Natural killer cell treated with Interleukin-12 subunit alpha and Interleukin-12 subunit beta and Interleukin-15 and Interleukin-18, amount 100 ng/mL, for 72 hours (primary cell): ENCODE data around the gene POLR3H. TPM values are rescaled to one million over a fixed set of nuclear protein-coding genes. Genes with fewer than 3 reads are reported as not detected.

Experiments
- ATAC-seq, 2 donors: fragments of 150-1000 bp; cut with Tn5 transposase in 1 of 2; sonication (Bioruptor Pico), chemical (Tn5 transposase) in 1 of 2; 2 replicates each; pipeline ENCODE4 v1.10.0; 2021
- DNase-seq: peaks from one replicate; pipeline ENCODE4 v3.0.0; 2022; ENCODE audit warnings: low spot score
- H3K27ac Mint-ChIP-seq, 2 donors: 1 replicate in 1 of 2; 2 replicates in 1 of 2; pipeline ENCODE4 v1.8.0; 2022; ENCODE audit warnings: mixed read lengths in 2 of 2, mild to moderate bottlenecking in 1 of 2, moderate library complexity in 1 of 2
- H3K27me3 Mint-ChIP-seq, 2 donors: 1 replicate in 1 of 2; 2 replicates in 1 of 2; pipeline ENCODE4 v1.8.0; 2022; ENCODE audit warnings: mixed read lengths in 2 of 2
- H3K36me3 Mint-ChIP-seq: one replicate; pipeline ENCODE4 v1.8.0; 2022; ENCODE audit warnings: mixed read lengths
- H3K4me1 Mint-ChIP-seq, 2 donors: 1 replicate in 1 of 2; 2 replicates in 1 of 2; pipeline ENCODE4 v1.8.0; 2022; ENCODE audit warnings: low read depth in 2 of 2, mixed read lengths in 2 of 2, mild to moderate bottlenecking in 1 of 2
- H3K4me3 Mint-ChIP-seq: one replicate; pipeline ENCODE4 v1.8.0; 2022; ENCODE audit warnings: mixed read lengths
- H3K9me3 Mint-ChIP-seq: 2 replicates; pipeline ENCODE4 v1.8.0; 2022; ENCODE audit warnings: mixed read lengths
- total RNA-seq, 2 donors: library from RNA; stranded (reverse); gene quantifications; one replicate each; pipeline ENCODE4 v1.2.3, GENCODE V29; 2022

Gene POLR3H
- total RNA-seq, 2 donors from 2014 or later: 42.5 to 84.0 TPM

DNA sequence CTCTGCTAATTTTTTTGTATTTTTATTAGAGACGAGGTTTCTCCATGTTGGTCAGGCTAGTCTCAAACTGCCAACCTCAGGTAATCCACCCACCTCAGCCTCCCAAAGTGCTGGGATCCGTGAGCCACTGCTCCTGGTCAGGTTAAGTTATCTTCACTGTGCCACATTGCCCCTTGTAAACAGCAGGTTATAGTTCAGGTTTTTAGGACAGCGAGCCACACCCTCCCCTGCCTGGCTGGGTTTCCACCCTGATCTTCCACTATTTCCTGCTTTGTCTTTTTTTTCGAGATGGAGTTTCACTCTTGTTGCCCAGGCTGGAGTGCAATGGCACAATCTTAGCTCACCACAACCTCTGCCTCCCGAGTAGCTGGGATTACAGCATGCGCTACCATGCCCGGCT, 59.2 kb downstream of the POLR3H start:
- no peaks in the 10 kb centered on the region for H3K27me3 Mint-ChIP-seq
- DNase-seq: no peak
- no peak overlapping the region for H3K4me3 Mint-ChIP-seq
- no peak for ATAC-seq
- H3K36me3 Mint-ChIP-seq: no peaks in the 10 kb centered on the region
- no peak overlapping the region for H3K27ac Mint-ChIP-seq
- peaks cover 23 to 34% of the 10 kb centered on the region in 2 donors for H3K4me1 Mint-ChIP-seq
- no peaks in the 10 kb centered on the region for H3K9me3 Mint-ChIP-seq

DNA sequence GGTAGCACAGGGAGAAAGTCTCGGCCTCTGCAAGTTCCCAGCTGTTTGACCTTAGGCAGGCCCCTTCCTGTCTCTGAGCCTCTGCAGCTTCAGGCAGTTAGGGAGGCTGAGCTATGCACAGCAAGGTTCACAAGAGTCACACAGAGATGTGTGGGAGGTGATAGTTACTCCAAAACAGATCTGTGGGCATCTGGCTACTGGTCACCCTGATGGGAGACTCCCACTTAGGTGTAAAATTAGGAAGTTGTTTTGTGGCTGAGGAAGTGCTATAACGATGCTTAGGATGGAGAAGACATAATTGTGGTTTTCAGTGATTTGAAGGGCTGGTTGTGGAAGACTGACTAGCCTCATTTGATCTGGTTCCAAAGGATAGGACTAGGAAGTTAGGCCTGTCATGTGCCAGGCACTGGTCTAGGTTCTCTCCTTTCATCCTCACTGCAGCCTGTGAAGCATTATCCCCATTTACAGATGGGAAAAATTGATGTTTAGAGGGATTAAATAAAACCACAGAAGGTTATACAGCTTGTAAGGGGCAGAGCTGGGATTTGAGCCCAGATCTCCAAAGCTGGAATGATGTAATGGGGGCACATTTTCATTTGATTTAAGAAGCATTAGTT, 61.8 kb downstream of the POLR3H start:
- ATAC-seq (no peak), DNase-seq (no peak)
- Mint-ChIP-seq H3K27me3 (no peaks in the 10 kb centered on the region), H3K4me1 (peaks cover 15 to 26% of the 10 kb centered on the region in 2 donors), H3K4me3 (no peak overlapping the region), H3K36me3 (no peaks in the 10 kb centered on the region), H3K9me3 (no peaks in the 10 kb centered on the region), H3K27ac (no peak overlapping the region)

DNA sequence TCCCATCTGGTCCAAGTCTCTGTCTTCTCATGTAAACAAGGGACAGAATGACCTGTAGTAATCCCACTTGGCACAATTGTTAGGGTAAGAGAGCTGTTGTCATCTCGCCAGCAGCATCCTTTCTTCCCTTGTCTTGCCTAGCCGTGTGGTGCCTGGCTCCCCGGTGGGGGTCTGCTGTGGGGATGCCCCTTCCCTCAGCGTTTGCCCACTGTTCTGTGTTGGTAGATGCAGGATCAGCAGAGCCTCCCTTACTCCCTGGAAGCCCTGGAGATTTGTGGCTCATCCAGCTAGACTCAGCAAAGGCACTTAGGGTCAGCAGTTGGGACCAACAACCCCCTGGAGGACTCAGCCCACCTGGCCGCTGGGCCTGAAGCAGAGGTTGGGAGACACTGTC, 62.3 kb downstream of the POLR3H start:
- Mint-ChIP-seq H3K9me3 (no peaks in the 10 kb centered on the region), H3K27me3 (no peaks in the 10 kb centered on the region), H3K36me3 (no peaks in the 10 kb centered on the region), H3K4me3 (no peak overlapping the region), H3K4me1 (peaks cover 11 to 22% of the 10 kb centered on the region in 2 donors), H3K27ac (no peak overlapping the region)
- ATAC-seq: no peak
- no peak for DNase-seq

DNA sequence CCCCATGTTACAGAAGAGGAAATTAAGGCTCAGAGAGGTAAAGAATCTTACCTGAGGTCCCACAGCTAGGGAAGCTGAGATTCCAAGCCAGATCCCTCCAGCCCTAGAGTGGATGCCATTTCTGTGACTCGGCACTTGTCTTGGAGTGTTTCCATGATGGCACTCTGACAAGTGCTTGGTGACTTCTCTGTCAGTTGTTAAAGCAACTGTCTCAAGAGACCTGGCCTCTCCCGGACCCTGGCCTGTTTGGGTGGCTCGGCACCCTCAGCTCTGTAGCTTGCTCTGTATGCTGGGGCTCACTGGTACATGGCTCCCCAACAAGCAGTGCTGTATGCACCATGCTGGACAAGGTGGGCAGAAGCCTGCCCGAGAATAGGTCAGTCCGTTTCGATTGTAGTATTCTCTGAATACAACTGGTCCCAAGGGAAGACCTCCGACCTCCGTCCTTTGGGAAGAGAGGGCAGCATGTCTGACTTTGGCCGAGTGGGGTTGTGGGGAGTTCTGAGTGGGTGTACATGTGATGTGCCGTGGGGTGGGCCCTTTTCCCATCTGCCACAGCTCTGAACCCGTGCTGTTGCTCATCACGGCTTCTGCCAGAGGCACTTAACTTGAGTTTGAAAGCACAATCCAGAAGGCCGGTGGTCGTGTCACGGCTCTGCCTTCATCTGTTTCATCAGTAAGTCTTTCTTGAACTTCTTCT, 63.0 kb downstream of the POLR3H start:
- H3K27me3 Mint-ChIP-seq: no peaks in the 10 kb centered on the region
- no peaks in the 10 kb centered on the region for H3K36me3 Mint-ChIP-seq
- no peak for DNase-seq
- H3K4me3 Mint-ChIP-seq: no peak overlapping the region
- H3K9me3 Mint-ChIP-seq: no peaks in the 10 kb centered on the region
- peaks cover 11 to 21% of the 10 kb centered on the region in 2 donors for H3K4me1 Mint-ChIP-seq
- no peak overlapping the region for H3K27ac Mint-ChIP-seq
- ATAC-seq: no peak

DNA sequence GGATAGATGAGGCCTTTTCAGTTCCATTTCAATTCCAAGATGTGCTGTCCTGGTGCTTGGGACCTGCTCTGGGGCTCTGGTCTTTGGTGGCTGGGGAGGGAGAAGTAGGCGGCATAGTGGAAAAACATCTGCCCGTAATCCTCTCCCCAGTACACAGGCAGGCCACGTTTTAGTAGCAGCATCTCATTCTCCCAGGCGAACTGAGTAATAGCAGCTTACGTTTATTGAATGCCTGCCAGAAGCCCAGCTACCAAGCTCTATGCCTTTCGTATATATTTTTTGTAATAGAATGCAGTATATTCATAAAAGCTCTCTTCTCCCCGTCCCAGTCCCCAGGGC, 63.9 kb downstream of the POLR3H start:
- Mint-ChIP-seq H3K9me3 (no peaks in the 10 kb centered on the region), H3K36me3 (no peaks in the 10 kb centered on the region), H3K4me1 (peaks cover 8 to 21% of the 10 kb centered on the region in 2 donors), H3K27me3 (no peaks in the 10 kb centered on the region), H3K4me3 (no peak overlapping the region), H3K27ac (no peak overlapping the region)
- ATAC-seq (no peak), DNase-seq (no peak)

DNA sequence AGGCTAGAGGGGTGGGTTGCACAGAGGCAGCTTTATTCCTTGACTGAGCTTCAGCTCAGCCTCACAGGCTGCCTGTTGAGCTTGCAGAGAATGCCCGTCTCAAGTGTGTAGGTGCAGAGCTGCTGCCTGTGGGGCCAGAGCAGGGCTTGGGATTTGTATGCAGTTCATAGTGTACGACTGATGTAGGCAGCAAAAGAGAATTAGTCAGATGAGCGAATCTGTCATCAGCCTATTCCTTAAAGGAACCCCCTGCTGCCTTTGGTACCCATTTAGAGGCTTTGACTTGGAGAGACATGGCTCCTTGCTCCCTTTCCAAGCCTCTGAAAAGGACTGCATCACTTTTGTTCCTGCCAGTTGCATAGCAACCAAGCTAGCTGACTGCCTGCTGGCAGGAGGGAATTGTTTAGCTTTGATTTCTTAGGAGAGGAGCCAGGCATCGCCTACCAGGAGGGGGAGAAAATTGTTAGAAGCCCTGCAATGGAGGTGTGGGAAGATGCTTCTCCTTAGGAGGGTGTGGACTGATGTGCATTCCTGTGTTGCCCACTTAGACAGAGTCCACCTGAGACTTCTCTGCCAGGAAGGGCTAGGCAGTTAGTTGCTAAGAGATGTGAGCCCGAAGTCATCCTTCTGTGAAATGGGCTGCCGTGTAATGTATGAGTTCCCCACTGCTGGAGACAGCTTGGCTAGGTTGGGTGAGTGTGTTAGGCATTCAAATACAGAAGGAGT, 64.4 kb downstream of the POLR3H start:
- Mint-ChIP-seq H3K27me3 (no peaks in the 10 kb centered on the region), H3K4me1 (peaks cover 8 to 21% of the 10 kb centered on the region in 2 donors)

DNA sequence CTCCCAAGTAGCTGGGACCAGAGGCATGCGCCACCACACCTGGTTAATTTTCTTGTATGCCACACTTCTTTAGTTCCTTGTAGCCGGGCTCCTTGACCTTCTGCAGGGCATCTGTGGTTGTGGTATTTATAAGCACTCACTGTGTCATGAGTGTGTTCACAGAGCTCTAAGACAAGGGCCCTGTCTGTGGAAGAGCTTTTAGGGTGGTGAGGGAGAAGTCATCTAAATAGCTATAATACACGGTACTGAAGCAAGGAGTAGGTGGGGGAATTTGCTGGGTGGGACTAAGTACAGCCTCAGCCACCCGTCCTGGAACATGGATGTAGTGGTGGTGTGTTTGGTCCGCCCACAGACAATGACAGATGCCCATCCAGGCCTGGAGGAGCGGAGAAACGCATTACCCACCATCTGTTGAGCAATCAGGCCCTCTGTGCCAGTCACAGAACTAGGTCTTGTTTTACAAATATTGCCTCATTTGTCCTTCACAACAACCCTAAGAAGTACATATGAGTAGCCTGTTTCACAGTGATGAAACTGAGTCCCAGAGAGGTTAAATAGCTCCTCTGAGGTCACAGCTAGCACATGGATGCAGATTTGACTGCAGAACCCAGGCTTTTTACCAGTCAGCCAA, 65.3 kb downstream of the POLR3H start:
- DNase-seq: no peak
- H3K36me3 Mint-ChIP-seq: no peaks in the 10 kb centered on the region
- H3K4me1 Mint-ChIP-seq: peaks cover 9 to 21% of the 10 kb centered on the region in 2 donors
- H3K4me3 Mint-ChIP-seq: no peak overlapping the region
- peak in 1 of 2 donors; percentile 6 for ATAC-seq
- no peaks in the 10 kb centered on the region for H3K27me3 Mint-ChIP-seq
- H3K27ac Mint-ChIP-seq: no peak overlapping the region
- no peaks in the 10 kb centered on the region for H3K9me3 Mint-ChIP-seq

More for the DNA sequence above, 64.4 kb downstream of the POLR3H start:
- DNase-seq: no peak
- no peaks in the 10 kb centered on the region for H3K9me3 Mint-ChIP-seq
- no peak overlapping the region for H3K27ac Mint-ChIP-seq
- H3K4me3 Mint-ChIP-seq: no peak overlapping the region
- H3K36me3 Mint-ChIP-seq: no peaks in the 10 kb centered on the region
- ATAC-seq: no peak

DNA sequence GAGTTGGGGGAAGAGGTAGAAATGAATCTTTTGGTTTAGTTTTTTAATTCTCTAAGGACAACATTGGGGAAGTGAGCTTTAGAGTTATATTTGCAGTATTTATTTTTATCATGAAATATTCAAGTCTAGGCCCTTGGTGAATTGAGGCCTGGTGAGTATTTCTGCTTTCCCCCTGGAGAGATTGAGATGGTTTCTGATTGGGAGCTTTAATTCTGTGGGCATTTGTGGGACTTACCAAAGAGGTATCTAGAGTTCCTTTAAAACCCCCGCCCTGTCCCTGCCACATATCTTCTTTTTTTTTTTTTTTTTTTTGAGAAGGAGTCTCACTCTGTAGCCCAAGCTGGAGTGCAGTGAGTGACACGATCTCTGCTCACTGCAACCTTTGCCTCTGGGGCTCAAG, 65.8 kb downstream of the POLR3H start:
- no peaks in the 10 kb centered on the region for H3K36me3 Mint-ChIP-seq
- H3K4me1 Mint-ChIP-seq: peaks cover 14 to 22% of the 10 kb centered on the region in 2 donors
- H3K27ac Mint-ChIP-seq: no peak overlapping the region
- DNase-seq (no peak), ATAC-seq (no peak)
- no peaks in the 10 kb centered on the region for H3K9me3 Mint-ChIP-seq
- H3K4me3 Mint-ChIP-seq: no peak overlapping the region
- H3K27me3 Mint-ChIP-seq: no peaks in the 10 kb centered on the region

Other genes with a start within 250 kb of the POLR3H start
- gene ZC3H7B, start 242.9 kb downstream of the POLR3H start, total RNA-seq: 10 to 100 TPM; 51.2 to 68.9 TPM
- 1 to 10 TPM; 3.8 to 4.3 TPM for gene TEF, start 162.5 kb downstream of the POLR3H start, total RNA-seq
- 10 to 100 TPM; 31.7 to 45.4 TPM for gene TOB2, start 97.7 kb downstream of the POLR3H start, total RNA-seq
- gene PHF5A, start 75.8 kb downstream of the POLR3H start, total RNA-seq: 10 to 100 TPM; 58.7 to 83.8 TPM
- gene ACO2, start 75.4 kb downstream of the POLR3H start, total RNA-seq: 100 to 1,000 TPM; 109 to 113 TPM
- not detected for gene CSDC2, start 16.5 kb upstream of the POLR3H start, total RNA-seq
- 10 to 100 TPM; 33.3 to 50.3 TPM for gene PMM1, start 45.4 kb upstream of the POLR3H start, total RNA-seq
- gene DESI1, start 76.6 kb upstream of the POLR3H start, total RNA-seq: 100 to 1,000 TPM in 1 of 2 donors, 10 to 100 TPM in 1; 54.2 to 120 TPM
- gene XRCC6, start 76.8 kb upstream of the POLR3H start, total RNA-seq: 100 to 1,000 TPM; 276 to 305 TPM
- gene SNU13, start 144.4 kb upstream of the POLR3H start, total RNA-seq: 100 to 1,000 TPM; 167 to 249 TPM
- 10 to 100 TPM; 20.2 to 82.7 TPM for gene MEI1, start 155.0 kb upstream of the POLR3H start, total RNA-seq